HepG2 (cell line): ENCODE data around the gene NAV2.

ENCODE experiments used
- CTCF ChIP-seq: sonication (generic); formaldehyde crosslinking; IDR thresholded peaks from 2 replicates; pipeline ENCODE4 v1.5.0; 2020; ENCODE audit warnings: mild to moderate bottlenecking, missing genetic modification reagents, moderate library complexity
- FOSL1 ChIP-seq: sonication (generic); formaldehyde crosslinking; IDR thresholded peaks from 2 replicates; pipeline ENCODE4 v1.9.0; 2021; ENCODE audit warnings: missing genetic modification reagents, borderline replicate concordance
- GMEB2 ChIP-seq: IDR thresholded peaks from 2 replicates; pipeline ENCODE4 v1.6.1; 2016; ENCODE audit warnings: missing biosample characterization, missing genetic modification reagents, low read depth
- THAP7 ChIP-seq: sonication (generic); formaldehyde crosslinking; IDR thresholded peaks from 2 replicates; pipeline ENCODE4 v1.8.1; 2023; ENCODE audit warnings: mild to moderate bottlenecking, missing genetic modification reagents
- ZBTB33 ChIP-seq: sonication (generic); formaldehyde crosslinking; IDR thresholded peaks from 2 replicates; pipeline ENCODE4 v1.4.0; 2020; ENCODE audit warnings: missing genetic modification reagents
- ZBTB8A ChIP-seq: sonication (generic); formaldehyde crosslinking; IDR thresholded peaks from 2 replicates; pipeline ENCODE4 v1.4.0; 2020; ENCODE audit warnings: mild to moderate bottlenecking, low read depth, missing genetic modification reagents, borderline replicate concordance
- ZNF24 ChIP-seq: fragments of 450-650 bp; IDR thresholded peaks from 2 replicates; pipeline ENCODE4 v1.6.1; 2017; ENCODE audit warnings: antibody characterized with exemption, mild to moderate bottlenecking
- ZNF660 ChIP-seq: sonication (generic); formaldehyde crosslinking; IDR thresholded peaks from 2 replicates; pipeline ENCODE4 v1.5.1; 2020; ENCODE audit warnings: mild to moderate bottlenecking, low read depth, missing genetic modification reagents, borderline replicate concordance

- TF ChIP-seq CTCF (CRISPR knock-in tag), result no peak
- no peak for TF ChIP-seq ZNF660 (CRISPR knock-in tag)
- no peak for TF ChIP-seq ZBTB33 (CRISPR knock-in tag)
- no peak for TF ChIP-seq GMEB2 (CRISPR knock-in tag)
- no peak for TF ChIP-seq ZNF24
- no peak for TF ChIP-seq FOSL1 (CRISPR knock-in tag)
- no peak for TF ChIP-seq THAP7 (CRISPR knock-in tag)
- no peak for TF ChIP-seq ZBTB8A (CRISPR knock-in tag)
These were observed 205.8 kb downstream of the NAV2 start for GRCh38 chr11:19918302-19919049.
